SK-N-SH (cell line): ENCODE results near the gene SLC38A3. TPM values are rescaled to one million over a fixed set of nuclear protein-coding genes. Genes with fewer than 3 reads are reported as not detected.

Experiments used
- CTCF ChIA-PET: fragments of 300-600, 350-600 bp; formaldehyde crosslinking; extraction: SDS; loops from one replicate; lab custom pipeline; 2021; lab: Yijun Ruan, JAX
- POLR2A ChIA-PET: fragments of 350-600 bp; sonication (Branson Sonifier 250); formaldehyde crosslinking; extraction: SDS; loops from one replicate; lab custom pipeline; 2020; ENCODE audit warnings: antibody characterized with exemption, inconsistent platforms; lab: Yijun Ruan, JAX
- DNase-seq: peaks from one replicate; pipeline ENCODE4 v3.0.0; 2012
- H2AFZ ChIP-seq: fragments of 200-600 bp; sonication (generic); 2 replicates; pipeline ENCODE4 v1.8.1; 2016; ENCODE audit warnings: antibody characterized with exemption, mild to moderate bottlenecking, low read depth
- H3F3A ChIP-seq: fragments of 200-600 bp; sonication (generic); replicated peaks from 2 replicates; pipeline ENCODE3; 2016; ENCODE audit warnings: antibody characterized with exemption, mild to moderate bottlenecking; ENCODE audit not compliant: insufficient read depth
- H3K27ac ChIP-seq, 2 experiments: fragments of 200-500 bp in 1 of 2; fragments of 200-600 bp in 1 of 2; sonication (Bioruptor generic) in 1 of 2; sonication (generic), shearing (Covaris generic) in 1 of 2; 2 replicates each; pipeline versions ENCODE4 v1.5.1 to v1.6.1; 2014 to 2016; ENCODE audit warnings: low read depth in 2 of 2, inconsistent platforms in 1 of 2, low read length in 1 of 2, mild to moderate bottlenecking in 1 of 2, mixed read lengths in 1 of 2
- H3K27me3 ChIP-seq: fragments of 200-600 bp; sonication (generic), shearing (Covaris generic); 2 replicates; pipeline ENCODE4 v1.6.1; 2016; ENCODE audit warnings: mixed run types; ENCODE audit not compliant: insufficient read depth
- H3K36me3 ChIP-seq, 2 experiments: fragments of 200-500 bp in 1 of 2; fragments of 200-600 bp in 1 of 2; sonication (Bioruptor generic) in 1 of 2; sonication (generic) in 1 of 2; replicated peaks in 1 of 2; 2 replicates each; pipeline versions ENCODE3 to v1.5.1; 2014 to 2016; ENCODE audit warnings: low read length in 1 of 2, mild to moderate bottlenecking in 1 of 2; ENCODE audit not compliant: insufficient read depth in 2 of 2, control insufficient read depth in 1 of 2
- H3K4me1 ChIP-seq, 2 experiments: fragments of 200-500 bp in 1 of 2; fragments of 200-600 bp in 1 of 2; sonication (Bioruptor generic) in 1 of 2; sonication (generic), shearing (Covaris generic) in 1 of 2; 2 replicates each; pipeline versions ENCODE4 v1.5.1 to v1.6.1; 2014 to 2016; ENCODE audit warnings: low read depth in 1 of 2, low read length in 1 of 2, mixed run types in 1 of 2; ENCODE audit not compliant: insufficient read depth in 2 of 2, control insufficient read depth in 1 of 2
- H3K4me2 ChIP-seq: fragments of 200-600 bp; sonication (generic), shearing (Covaris generic); 2 replicates; pipeline ENCODE4 v1.6.1; 2017; ENCODE audit warnings: mixed run types
- H3K4me3 ChIP-seq, 2 experiments: fragments of 200-500 bp in 1 of 2; fragments of 200-600 bp in 1 of 2; sonication (Bioruptor generic) in 1 of 2; sonication (generic), shearing (Covaris generic) in 1 of 2; 2 replicates each; pipeline versions ENCODE4 v1.5.1 to v1.8.1; 2014 to 2016; ENCODE audit warnings: low read depth in 2 of 2, inconsistent platforms in 1 of 2, low read length in 1 of 2, mild to moderate bottlenecking in 1 of 2, mixed read lengths in 1 of 2, moderate library complexity in 1 of 2
- H3K79me2 ChIP-seq: fragments of 200-600 bp; sonication (generic); 2 replicates; pipeline ENCODE4 v1.8.1; 2017; ENCODE audit warnings: mild to moderate bottlenecking; ENCODE audit not compliant: insufficient read depth
- H3K9ac ChIP-seq: fragments of 200-600 bp; sonication (generic); 2 replicates; pipeline ENCODE4 v1.6.1; 2017; ENCODE audit warnings: mixed run types
- H3K9me2 ChIP-seq: fragments of 200-600 bp; sonication (generic); 2 replicates; pipeline ENCODE4 v1.6.1; 2017; ENCODE audit warnings: mixed run types
- H3K9me3 ChIP-seq: fragments of 200-600 bp; sonication (generic); 2 replicates; pipeline ENCODE4 v1.6.1; 2017; ENCODE audit warnings: mixed run types, mild to moderate bottlenecking, moderate library complexity
- H4K20me1 ChIP-seq: fragments of 200-600 bp; sonication (generic); 2 replicates; pipeline ENCODE4 v1.6.1; 2017; ENCODE audit warnings: mild to moderate bottlenecking, mixed run types; ENCODE audit not compliant: insufficient read depth
- CTCF ChIP-seq: fragments of 200-600 bp; sonication (generic); IDR thresholded peaks from 2 replicates; pipeline ENCODE4 v1.6.1; 2017; ENCODE audit warnings: antibody characterized with exemption, mild to moderate bottlenecking, moderate library complexity
- ELF1 ChIP-seq: IDR thresholded peaks from 2 replicates; pipeline ENCODE4 v1.4.0; 2012
- EP300 ChIP-seq, 2 experiments: IDR thresholded peaks; 2 replicates each; pipeline versions ENCODE4 v1.4.0 to v1.6.1; 2012; ENCODE audit warnings: borderline replicate concordance in 1 of 2, low read depth in 1 of 2, low read length in 1 of 2
- FOXJ3 ChIP-seq: sonication (generic); formaldehyde crosslinking; IDR thresholded peaks from 2 replicates; pipeline ENCODE4 v1.5.1; 2020; ENCODE audit warnings: mild to moderate bottlenecking, missing genetic modification reagents
- GATA2 ChIP-seq: sonication (generic); formaldehyde crosslinking; IDR thresholded peaks from 2 replicates; pipeline ENCODE4 v1.5.0; 2020; ENCODE audit warnings: mild to moderate bottlenecking, missing genetic modification reagents
- JUND ChIP-seq: IDR thresholded peaks from 2 replicates; pipeline ENCODE4 v1.4.0; 2012
- MEF2A ChIP-seq: IDR thresholded peaks from 2 replicates; pipeline ENCODE4 v1.4.0; 2012; ENCODE audit warnings: low read depth, borderline replicate concordance
- MXI1 ChIP-seq: IDR thresholded peaks from 2 replicates; pipeline ENCODE4 v1.6.1; 2012; ENCODE audit warnings: mild to moderate bottlenecking, low read depth, low read length, improper control_type of control experiment
- NRF1 ChIP-seq: IDR thresholded peaks from 2 replicates; pipeline ENCODE4 v1.6.1; 2012; ENCODE audit warnings: low read depth, mild to moderate bottlenecking, low read length
- SMC3 ChIP-seq: IDR thresholded peaks from 2 replicates; pipeline ENCODE4 v1.6.1; 2012; ENCODE audit warnings: low read depth, low read length, improper control_type of control experiment
- WGBS: methylation state at CpG from one replicate; pipeline ENCODE4 v1.1.6; 2017; ENCODE audit warnings: low lambda C conversion rate; 5-methylcytosine and 5-hydroxymethylcytosine counted together
- polyA plus RNA-seq, 3 experiments: library from polyadenylated mRNA; depleted of rRNA; stranded (reverse); fragments of >200 nt; gene quantifications; 2 replicates each; pipeline ENCODE4 v1.2.3, GENCODE V29; 2012
- TF ChIP-seq, protein P1 (sequence below): IDR thresholded peaks from 2 replicates; pipeline ENCODE4 v1.6.1; 2012; ENCODE audit warnings: mild to moderate bottlenecking, low read depth, low read length, moderate library complexity
- TF ChIP-seq, protein P2 (sequence below): fragments of 150-350 bp; IDR thresholded peaks from 2 replicates; pipeline ENCODE4 v1.6.1; 2017; ENCODE audit warnings: antibody characterized with exemption, low read length, low read depth, borderline replicate concordance

SLC38A3 gene
- polyA plus RNA-seq, 1 of the 3 experiments (the other 2 are of a cell fraction) = 0.84 TPM

DNA sequence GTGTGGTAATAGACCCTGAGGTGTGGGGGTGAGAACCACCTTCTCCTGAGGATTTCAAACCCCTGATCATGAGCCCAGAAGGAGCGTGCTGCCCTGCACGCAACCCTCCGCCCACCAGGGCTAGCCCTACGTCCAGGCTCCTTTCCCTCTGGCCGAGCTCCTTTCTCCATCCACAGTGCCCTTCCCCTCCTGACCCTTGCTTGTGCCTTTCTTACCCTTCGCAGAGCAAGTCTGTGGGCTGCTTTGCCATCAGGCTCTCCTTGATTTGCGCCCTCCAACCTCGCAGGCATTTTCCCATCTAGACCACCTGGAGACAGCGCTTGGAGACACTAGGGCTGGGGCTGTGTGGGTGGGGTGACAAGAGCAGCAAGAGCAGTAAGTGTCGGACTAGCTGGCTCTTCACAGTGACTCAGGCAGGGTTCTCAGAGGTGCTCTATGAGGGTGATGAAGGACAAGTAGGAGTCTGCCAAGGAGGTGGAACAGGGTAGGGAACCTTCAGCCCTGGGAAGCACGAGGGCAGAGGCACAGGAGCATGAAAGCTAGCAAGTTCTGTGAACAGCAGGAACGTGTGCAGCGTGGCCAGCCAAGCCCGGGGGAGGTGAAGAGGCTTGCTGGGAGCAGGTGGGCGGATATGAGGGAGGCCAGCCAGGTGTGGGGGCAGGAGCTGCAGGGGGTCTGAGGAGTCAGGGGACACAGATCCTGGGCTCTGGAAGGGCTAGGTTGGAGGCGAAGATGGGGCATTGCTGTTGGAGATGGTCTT lies 2.5 kb upstream of the SLC38A3 start:
- no peak overlapping the region for H3K9ac ChIP-seq
- POLR2A ChIA-PET = interaction anchor here (0.6 kb wide), 1 partner anchor 8 kb away, joined by 3 read pairs; no protein-coding TSS in a partner anchor
- H3K27me3 ChIP-seq = peaks cover 48% of the 10 kb centered on the region
- no peaks in the 10 kb centered on the region for H3F3A ChIP-seq
- no peak overlapping the region for H3K27ac ChIP-seq
- H3K9me2 ChIP-seq = no peaks in the 10 kb centered on the region
- CTCF ChIA-PET = interaction anchor here (0.8 to 61.6 kb wide), 12 partner anchors 10 to 340 kb away, joined by 3 to 1375 read pairs (median 7); partner anchors contain the start of gene GNAT1
- 73% methylated on average over 15 of the region's 16 CpGs for WGBS
- TF ChIP-seq FOXJ3 (CRISPR knock-in tag) (no peak), JUND (no peak), MEF2A (no peak)
- TF ChIP-seq, protein P1, sequence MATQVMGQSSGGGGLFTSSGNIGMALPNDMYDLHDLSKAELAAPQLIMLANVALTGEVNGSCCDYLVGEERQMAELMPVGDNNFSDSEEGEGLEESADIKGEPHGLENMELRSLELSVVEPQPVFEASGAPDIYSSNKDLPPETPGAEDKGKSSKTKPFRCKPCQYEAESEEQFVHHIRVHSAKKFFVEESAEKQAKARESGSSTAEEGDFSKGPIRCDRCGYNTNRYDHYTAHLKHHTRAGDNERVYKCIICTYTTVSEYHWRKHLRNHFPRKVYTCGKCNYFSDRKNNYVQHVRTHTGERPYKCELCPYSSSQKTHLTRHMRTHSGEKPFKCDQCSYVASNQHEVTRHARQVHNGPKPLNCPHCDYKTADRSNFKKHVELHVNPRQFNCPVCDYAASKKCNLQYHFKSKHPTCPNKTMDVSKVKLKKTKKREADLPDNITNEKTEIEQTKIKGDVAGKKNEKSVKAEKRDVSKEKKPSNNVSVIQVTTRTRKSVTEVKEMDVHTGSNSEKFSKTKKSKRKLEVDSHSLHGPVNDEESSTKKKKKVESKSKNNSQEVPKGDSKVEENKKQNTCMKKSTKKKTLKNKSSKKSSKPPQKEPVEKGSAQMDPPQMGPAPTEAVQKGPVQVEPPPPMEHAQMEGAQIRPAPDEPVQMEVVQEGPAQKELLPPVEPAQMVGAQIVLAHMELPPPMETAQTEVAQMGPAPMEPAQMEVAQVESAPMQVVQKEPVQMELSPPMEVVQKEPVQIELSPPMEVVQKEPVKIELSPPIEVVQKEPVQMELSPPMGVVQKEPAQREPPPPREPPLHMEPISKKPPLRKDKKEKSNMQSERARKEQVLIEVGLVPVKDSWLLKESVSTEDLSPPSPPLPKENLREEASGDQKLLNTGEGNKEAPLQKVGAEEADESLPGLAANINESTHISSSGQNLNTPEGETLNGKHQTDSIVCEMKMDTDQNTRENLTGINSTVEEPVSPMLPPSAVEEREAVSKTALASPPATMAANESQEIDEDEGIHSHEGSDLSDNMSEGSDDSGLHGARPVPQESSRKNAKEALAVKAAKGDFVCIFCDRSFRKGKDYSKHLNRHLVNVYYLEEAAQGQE = no peak
- H3K36me3 ChIP-seq = no peaks in the 10 kb centered on the region
- H2AFZ ChIP-seq = no peak overlapping the region
- H4K20me1 ChIP-seq = no peaks in the 10 kb centered on the region
- no peaks in the 10 kb centered on the region for H3K9me3 ChIP-seq
- no peak for DNase-seq
- H3K4me1 ChIP-seq = peaks cover 0 to 11% of the 10 kb centered on the region in 2 experiments; a peak in 1 of 4 replicates
- no peaks in the 10 kb centered on the region for H3K79me2 ChIP-seq
- no peak overlapping the region for H3K4me2 ChIP-seq
- no peak overlapping the region for H3K4me3 ChIP-seq

DNA sequence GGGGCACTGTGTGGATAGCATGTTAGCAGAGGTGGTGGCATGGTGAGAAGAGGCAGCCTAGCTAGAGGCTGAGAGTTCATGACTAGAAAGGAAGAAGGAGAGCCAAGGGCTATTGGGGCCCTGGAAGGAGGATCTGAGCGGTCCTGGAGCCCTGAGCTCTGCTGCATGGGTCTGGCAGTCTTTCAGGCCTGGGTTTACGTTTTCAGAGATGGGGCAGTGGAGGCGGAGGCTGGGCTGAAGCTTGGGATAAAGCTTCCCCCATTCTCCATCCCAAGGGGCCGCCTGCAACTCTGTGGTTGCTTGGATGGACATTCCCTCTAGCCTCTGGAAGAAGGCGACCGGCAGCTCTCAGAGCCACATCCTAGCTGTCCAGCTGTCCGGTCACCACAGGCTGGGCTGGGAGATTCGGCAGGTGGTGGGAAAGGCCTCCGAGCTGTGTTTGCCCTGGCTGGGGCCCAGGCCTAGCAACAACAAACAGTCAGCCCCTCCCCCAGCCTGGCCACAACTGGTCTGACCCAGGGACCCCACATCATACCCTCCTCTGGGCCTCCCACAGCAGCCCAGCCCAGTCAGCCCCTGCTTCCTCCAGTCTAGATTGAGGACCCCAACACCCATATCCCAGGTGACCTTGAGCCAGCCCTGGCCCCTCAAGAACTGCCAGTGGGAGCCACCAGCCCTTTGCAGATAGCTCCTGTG lies 1.8 kb upstream of the SLC38A3 start:
- H3K4me2 ChIP-seq = no peak overlapping the region
- DNase-seq = no peak
- POLR2A ChIA-PET = no interaction called here
- no peak overlapping the region for H3K9ac ChIP-seq
- CTCF ChIA-PET = interaction anchor here (0.8 to 61.6 kb wide), 12 partner anchors 9 to 664 kb away, joined by 3 to 1375 read pairs (median 7); partner anchors contain the start of gene GNAT1
- H3K9me3 ChIP-seq = no peaks in the 10 kb centered on the region
- no peaks in the 10 kb centered on the region for H3F3A ChIP-seq
- no peak overlapping the region for H3K4me3 ChIP-seq
- 92% methylated on average over 4 of the region's 9 CpGs for WGBS
- H3K27ac ChIP-seq = no peak overlapping the region
- no peaks in the 10 kb centered on the region for H3K79me2 ChIP-seq
- H4K20me1 ChIP-seq = no peaks in the 10 kb centered on the region
- H3K27me3 ChIP-seq = peaks cover 44% of the 10 kb centered on the region
- TF ChIP-seq JUND (no peak), ELF1 (no peak), MXI1 (no peak), EP300 (IDR thresholded peaks at IDR 0.05; ENCODE audit: borderline replicate concordance in 1 of 2, low read depth in 1 of 2, low read length in 1 of 2) (no peak), CTCF (no peak), SMC3 (no peak), GATA2 (CRISPR knock-in tag) (no peak), NRF1 (no peak)
- TF ChIP-seq, protein P2, sequence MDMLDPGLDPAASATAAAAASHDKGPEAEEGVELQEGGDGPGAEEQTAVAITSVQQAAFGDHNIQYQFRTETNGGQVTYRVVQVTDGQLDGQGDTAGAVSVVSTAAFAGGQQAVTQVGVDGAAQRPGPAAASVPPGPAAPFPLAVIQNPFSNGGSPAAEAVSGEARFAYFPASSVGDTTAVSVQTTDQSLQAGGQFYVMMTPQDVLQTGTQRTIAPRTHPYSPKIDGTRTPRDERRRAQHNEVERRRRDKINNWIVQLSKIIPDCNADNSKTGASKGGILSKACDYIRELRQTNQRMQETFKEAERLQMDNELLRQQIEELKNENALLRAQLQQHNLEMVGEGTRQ = no peak
- no peak overlapping the region for H2AFZ ChIP-seq
- H3K4me1 ChIP-seq = peaks cover 0 to 11% of the 10 kb centered on the region in 2 experiments; a peak in 1 of 4 replicates
- no peaks in the 10 kb centered on the region for H3K9me2 ChIP-seq
- no peaks in the 10 kb centered on the region for H3K36me3 ChIP-seq
